IPS DF 4.7 (cell line): ENCODE data around the gene ADAMTSL2.
"Not testable (repeated sequence)": the region's sequence is repeated elsewhere in the genome, so short reads cannot be mapped to it uniquely, and the experiment has no call there.

ENCODE experiments used
- DNase-seq: peaks from one replicate; pipeline ENCODE4 v3.0.0-alpha.2; 2013; ENCODE audit warnings: low spot score; ENCODE audit errors: extremely low read depth

Gene ADAMTSL2

GRCh38 chr9:133554729-133555128, 20.2 kb downstream of the ADAMTSL2 start:
- DNase-seq = no peak

GRCh38 chr9:133556354-133556753, 21.9 kb downstream of the ADAMTSL2 start:
- DNase-seq = no peak

GRCh38 chr9:133557581-133557980, 23.1 kb downstream of the ADAMTSL2 start:
- no peak for DNase-seq

GRCh38 chr9:133558191-133559126, 24.0 kb downstream of the ADAMTSL2 start:
- no peak for DNase-seq

GRCh38 chr9:133560311-133560710, 25.8 kb downstream of the ADAMTSL2 start:
- no peak for DNase-seq

- no peak for DNase-seq
Measured at GRCh38 chr9:133560944-133561343, 26.4 kb downstream of the ADAMTSL2 start.

- DNase-seq = no peak
Measured at GRCh38 chr9:133561976-133562554, 27.6 kb downstream of the ADAMTSL2 start.

GRCh38 chr9:133562611-133563290, 28.2 kb downstream of the ADAMTSL2 start:
- no peak for DNase-seq

- DNase-seq = no peak
Measured at GRCh38 chr9:133563291-133563796, 28.8 kb downstream of the ADAMTSL2 start.

GRCh38 chr9:133563814-133564213, 29.3 kb downstream of the ADAMTSL2 start:
- DNase-seq = not testable (repeated sequence)

- DNase-seq = no peak
Measured at GRCh38 chr9:133564451-133565116, 30.1 kb downstream of the ADAMTSL2 start.

GRCh38 chr9:133566382-133566781, 31.9 kb downstream of the ADAMTSL2 start:
- no peak for DNase-seq

GRCh38 chr9:133566817-133567216, 32.3 kb downstream of the ADAMTSL2 start:
- no peak for DNase-seq

- no peak for DNase-seq
Measured at GRCh38 chr9:133568186-133568585, 33.7 kb downstream of the ADAMTSL2 start.

GRCh38 chr9:133569121-133569785, 34.7 kb downstream of the ADAMTSL2 start:
- no peak for DNase-seq

GRCh38 chr9:133569891-133570690, 35.6 kb downstream of the ADAMTSL2 start:
- DNase-seq = no peak

- DNase-seq = no peak
Measured at GRCh38 chr9:133570691-133571080, 36.2 kb downstream of the ADAMTSL2 start.

- no peak for DNase-seq
Measured at GRCh38 chr9:133571391-133571890, 36.9 kb downstream of the ADAMTSL2 start.

GRCh38 chr9:133571896-133572595, 37.5 kb downstream of the ADAMTSL2 start:
- DNase-seq = no peak
